Measurements from ENCODE around the gene NCLN.

DNA sequence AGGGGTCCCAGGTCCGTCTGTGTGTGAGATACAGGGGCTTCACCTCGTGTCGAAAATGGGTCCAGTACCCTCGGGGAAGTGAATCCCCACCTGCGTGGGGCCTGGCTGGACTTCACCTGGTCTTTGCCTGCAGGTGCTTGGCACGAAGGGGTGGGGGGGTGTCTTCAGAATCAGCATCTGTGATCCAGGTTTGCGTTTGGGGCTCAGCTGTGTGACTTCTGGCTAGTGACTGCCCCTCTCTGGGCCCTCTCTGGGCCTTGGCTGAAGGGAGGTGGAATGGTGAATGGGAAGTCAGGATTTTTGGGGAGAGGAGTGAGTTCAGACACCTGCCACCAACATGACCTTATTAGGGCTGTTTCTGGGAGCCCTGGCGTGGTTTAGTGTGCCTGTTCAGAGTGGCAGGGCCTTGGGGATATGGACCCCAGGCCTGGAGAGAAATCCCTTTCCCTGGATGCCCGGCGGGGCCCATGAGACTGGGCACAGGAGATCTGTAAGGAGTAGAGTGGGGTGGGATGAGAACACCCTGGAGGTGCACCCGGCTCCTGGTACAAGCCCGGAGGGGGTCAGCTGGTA lies 41.4 kb downstream of the NCLN start:
- TF ChIP-seq, protein P1, sequence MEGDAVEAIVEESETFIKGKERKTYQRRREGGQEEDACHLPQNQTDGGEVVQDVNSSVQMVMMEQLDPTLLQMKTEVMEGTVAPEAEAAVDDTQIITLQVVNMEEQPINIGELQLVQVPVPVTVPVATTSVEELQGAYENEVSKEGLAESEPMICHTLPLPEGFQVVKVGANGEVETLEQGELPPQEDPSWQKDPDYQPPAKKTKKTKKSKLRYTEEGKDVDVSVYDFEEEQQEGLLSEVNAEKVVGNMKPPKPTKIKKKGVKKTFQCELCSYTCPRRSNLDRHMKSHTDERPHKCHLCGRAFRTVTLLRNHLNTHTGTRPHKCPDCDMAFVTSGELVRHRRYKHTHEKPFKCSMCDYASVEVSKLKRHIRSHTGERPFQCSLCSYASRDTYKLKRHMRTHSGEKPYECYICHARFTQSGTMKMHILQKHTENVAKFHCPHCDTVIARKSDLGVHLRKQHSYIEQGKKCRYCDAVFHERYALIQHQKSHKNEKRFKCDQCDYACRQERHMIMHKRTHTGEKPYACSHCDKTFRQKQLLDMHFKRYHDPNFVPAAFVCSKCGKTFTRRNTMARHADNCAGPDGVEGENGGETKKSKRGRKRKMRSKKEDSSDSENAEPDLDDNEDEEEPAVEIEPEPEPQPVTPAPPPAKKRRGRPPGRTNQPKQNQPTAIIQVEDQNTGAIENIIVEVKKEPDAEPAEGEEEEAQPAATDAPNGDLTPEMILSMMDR (IDR thresholded peaks at IDR 0.05): no peak
- TF ChIP-seq POLR2AphosphoS5 (IDR thresholded peaks at IDR 0.05; ENCODE audit: insufficient read depth in 1 of 2, low read depth in 1 of 2): no peak
- TF ChIP-seq POLR2A (IDR thresholded peaks at IDR 0.05): no peak

Measured in vagina (tissue), 2 donors.